Activated CD4-positive, alpha-beta T cell treated with anti-CD3 and anti-CD28 coated beads, Interleukin-2, amount 10 ng/mL, durations not matched to agents 7 days and 5 days (primary cell): ENCODE measurements around the gene RYR3. TPM values are rescaled to one million over a fixed set of nuclear protein-coding genes. Genes with fewer than 3 reads are reported as not detected.

Experiments
- total RNA-seq, 2 experiments: library from RNA; stranded (reverse); gene quantifications; one replicate each; pipeline ENCODE4 v1.2.3, GENCODE V29; 2021

RYR3 gene
- total RNA-seq, 2 experiments from 2014 or later = not detected

Other genes starting within 250 kb of the RYR3 start
- under 1 TPM; 0.04 to 0.12 TPM for gene FMN1, start 116.3 kb upstream of the RYR3 start, total RNA-seq